Fibroblast of lung (primary cell): ENCODE measurements around the gene ATF7IP.

Source experiments
- EZH2 ChIP-seq: IDR thresholded peaks from 2 replicates; pipeline ENCODE4 v1.5.1; 2012; ENCODE audit warnings: low read length, control low read depth, mild to moderate bottlenecking; ENCODE audit errors: missing control alignments
- TF ChIP-seq, protein P1 (sequence below), 2 donors: IDR thresholded peaks in 1 of 2; conservative IDR thresholded peaks in 1 of 2; 1 replicate in 1 of 2; 2 replicates in 1 of 2; pipeline ENCODE4 v1.5.1; 2011 to 2012; ENCODE audit warnings: low read length in 2 of 2, control low read depth in 1 of 2, inconsistent platforms in 1 of 2, low read depth in 1 of 2, mild to moderate bottlenecking in 1 of 2

DNA sequence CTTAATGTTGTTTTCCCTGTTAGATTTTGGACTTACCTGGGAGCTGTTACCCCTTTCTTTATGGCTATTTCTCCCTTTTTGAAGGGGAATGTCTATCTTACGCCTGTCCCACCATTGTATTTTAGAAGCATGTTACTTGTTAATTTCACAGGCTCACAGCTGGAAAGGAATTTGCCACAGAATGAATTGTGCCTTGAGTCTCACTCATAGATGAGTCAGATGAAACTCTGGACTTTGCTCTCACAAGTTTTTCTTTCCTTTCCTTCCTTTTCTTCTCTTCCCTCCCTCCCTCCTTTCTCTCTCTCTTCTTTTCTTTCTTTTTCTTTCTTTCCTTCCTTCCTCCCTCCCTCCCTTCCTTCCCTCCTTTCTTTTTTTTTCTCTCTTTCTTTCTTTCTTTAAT lies 9.3 kb upstream of the ATF7IP start:
- TF ChIP-seq, protein P1, sequence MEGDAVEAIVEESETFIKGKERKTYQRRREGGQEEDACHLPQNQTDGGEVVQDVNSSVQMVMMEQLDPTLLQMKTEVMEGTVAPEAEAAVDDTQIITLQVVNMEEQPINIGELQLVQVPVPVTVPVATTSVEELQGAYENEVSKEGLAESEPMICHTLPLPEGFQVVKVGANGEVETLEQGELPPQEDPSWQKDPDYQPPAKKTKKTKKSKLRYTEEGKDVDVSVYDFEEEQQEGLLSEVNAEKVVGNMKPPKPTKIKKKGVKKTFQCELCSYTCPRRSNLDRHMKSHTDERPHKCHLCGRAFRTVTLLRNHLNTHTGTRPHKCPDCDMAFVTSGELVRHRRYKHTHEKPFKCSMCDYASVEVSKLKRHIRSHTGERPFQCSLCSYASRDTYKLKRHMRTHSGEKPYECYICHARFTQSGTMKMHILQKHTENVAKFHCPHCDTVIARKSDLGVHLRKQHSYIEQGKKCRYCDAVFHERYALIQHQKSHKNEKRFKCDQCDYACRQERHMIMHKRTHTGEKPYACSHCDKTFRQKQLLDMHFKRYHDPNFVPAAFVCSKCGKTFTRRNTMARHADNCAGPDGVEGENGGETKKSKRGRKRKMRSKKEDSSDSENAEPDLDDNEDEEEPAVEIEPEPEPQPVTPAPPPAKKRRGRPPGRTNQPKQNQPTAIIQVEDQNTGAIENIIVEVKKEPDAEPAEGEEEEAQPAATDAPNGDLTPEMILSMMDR (conservative IDR thresholded peaks at IDR 0.05 in 1 of 2, IDR thresholded peaks at IDR 0.05 in 1 of 2; ENCODE audit: low read depth in 1 of 2, low read length in 2 of 2), result no peak
- no peak for TF ChIP-seq EZH2
